GM23338 (cell line): ENCODE measurements around the gene UCN3. TPM values are rescaled to one million over a fixed set of nuclear protein-coding genes. Genes with fewer than 3 reads are reported as not detected.

Source experiments
- ATAC-seq: fragments of 200-7000 bp; cut with Tn5 transposase; 3 replicates; pipeline ENCODE4 v1.9.1; 2020
- DNase-seq: peaks from one replicate; pipeline ENCODE4 v3.0.0-alpha.2; 2015; ENCODE audit warnings: low spot score
- H2AFZ ChIP-seq: fragments of 200-600 bp; sonication (generic); 2 replicates; pipeline ENCODE4 v1.8.0; 2016; ENCODE audit warnings: antibody characterized with exemption, mild to moderate bottlenecking, moderate library complexity
- H3F3A ChIP-seq: fragments of 200-600 bp; sonication (generic); replicated peaks from 2 replicates; pipeline ENCODE4 v1.8.0; 2017; ENCODE audit warnings: antibody characterized with exemption, mixed run types, low read depth
- H3K27ac ChIP-seq: fragments of 200-600 bp; sonication (generic); 2 replicates; pipeline ENCODE4 v1.6.1; 2016; ENCODE audit warnings: low read depth
- H3K27me3 ChIP-seq: fragments of 200-600 bp; sonication (generic); 2 replicates; pipeline ENCODE4 v1.8.0; 2016; ENCODE audit warnings: mild to moderate bottlenecking, mixed run types, moderate library complexity; ENCODE audit not compliant: insufficient read depth
- H3K36me3 ChIP-seq: fragments of 200-600 bp; sonication (generic); 2 replicates; pipeline ENCODE4 v1.8.0; 2016; ENCODE audit warnings: mild to moderate bottlenecking; ENCODE audit not compliant: insufficient read depth
- H3K4me1 ChIP-seq: fragments of 200-600 bp; sonication (generic); 2 replicates; pipeline ENCODE4 v1.8.0; 2016; ENCODE audit warnings: mild to moderate bottlenecking, moderate library complexity; ENCODE audit not compliant: insufficient read depth
- H3K4me2 ChIP-seq: fragments of 200-600 bp; sonication (generic); 2 replicates; pipeline ENCODE4 v1.7.1; 2017; ENCODE audit warnings: mixed run types
- H3K4me3 ChIP-seq: fragments of 200-600 bp; sonication (generic); 2 replicates; pipeline ENCODE4 v1.6.1; 2016; ENCODE audit warnings: mixed run types
- H3K79me2 ChIP-seq: fragments of 200-600 bp; sonication (generic); replicated peaks from 2 replicates; pipeline ENCODE4 v1.8.0; 2017; ENCODE audit warnings: mild to moderate bottlenecking; ENCODE audit not compliant: insufficient read depth
- H3K9me2 ChIP-seq: fragments of 200-600 bp; sonication (generic); 2 replicates; pipeline ENCODE4 v1.8.0; 2017; ENCODE audit not compliant: insufficient read depth
- H4K20me1 ChIP-seq: fragments of 200-600 bp; sonication (generic); replicated peaks from 2 replicates; pipeline ENCODE4 v1.8.0; 2017; ENCODE audit warnings: mild to moderate bottlenecking; ENCODE audit not compliant: insufficient read depth
- H3K27ac Mint-ChIP-seq: 2 replicates; pipeline ENCODE4 v1.8.0; 2020; ENCODE audit warnings: inconsistent platforms, mild to moderate bottlenecking, moderate library complexity, mixed read lengths
- H3K27me3 Mint-ChIP-seq: 3 replicates; pipeline ENCODE4 v1.8.0; 2022; ENCODE audit warnings: low read depth, mild to moderate bottlenecking, moderate library complexity, mixed read lengths, inconsistent platforms; ENCODE audit not compliant: insufficient read depth, poor library complexity
- H3K36me3 Mint-ChIP-seq: 3 replicates; pipeline ENCODE4 v1.8.0; 2021; ENCODE audit warnings: low read depth, mild to moderate bottlenecking, inconsistent platforms, moderate library complexity, mixed read lengths
- H3K4me1 Mint-ChIP-seq: 3 replicates; pipeline ENCODE4 v1.8.0; 2020; ENCODE audit warnings: mild to moderate bottlenecking, inconsistent platforms, mixed read lengths
- H3K4me3 Mint-ChIP-seq: 3 replicates; pipeline ENCODE4 v1.8.0; 2021; ENCODE audit warnings: moderate library complexity, mild to moderate bottlenecking, inconsistent platforms, mixed read lengths
- H3K9me3 Mint-ChIP-seq: 3 replicates; pipeline ENCODE4 v1.8.0; 2020; ENCODE audit warnings: moderate library complexity, mild to moderate bottlenecking, inconsistent platforms, mixed read lengths
- EZH2 ChIP-seq: fragments of 200-600 bp; sonication (generic); IDR thresholded peaks from one replicate; pipeline ENCODE4 v1.8.0; 2017; ENCODE audit warnings: antibody characterized with exemption, mild to moderate bottlenecking, low read depth; ENCODE audit not compliant: unreplicated experiment
- JUNB ChIP-seq: IDR thresholded peaks from one replicate; pipeline ENCODE4 v1.6.1; 2016; ENCODE audit warnings: antibody characterized with exemption; ENCODE audit not compliant: unreplicated experiment
- NANOG ChIP-seq: IDR thresholded peaks from 2 replicates; pipeline ENCODE4 v1.6.1; 2016; ENCODE audit warnings: antibody characterized with exemption, borderline replicate concordance
- polyA plus RNA-seq: library from polyadenylated mRNA; unstranded; fragments of >200 nt; fragmentation: Nextera tagmentation; extraction: Ambion mirVana; gene quantifications from 2 replicates; pipeline ENCODE4 v1.2.1, GENCODE V29; 2016
- total RNA-seq: library from RNA; depleted of rRNA; stranded (reverse); fragments of >200 nt; shearing (Covaris generic); gene quantifications from 2 replicates; pipeline ENCODE4 v1.2.3, GENCODE V29; 2014
- TF ChIP-seq, protein P1 (sequence below): IDR thresholded peaks from one replicate; pipeline ENCODE4 v1.6.1; 2018; ENCODE audit warnings: antibody characterized with exemption; ENCODE audit not compliant: unreplicated experiment
- TF ChIP-seq, protein P2 (sequence below): fragments of 250-450 bp; sonication (Bioruptor Pico); IDR thresholded peaks from 2 replicates; pipeline ENCODE4 v1.5.0; 2020; ENCODE audit warnings: mild to moderate bottlenecking, moderate library complexity
- TF ChIP-seq, protein P3 (sequence below): IDR thresholded peaks from 2 replicates; pipeline ENCODE4 v1.6.1; 2016; ENCODE audit warnings: antibody characterized with exemption
- TF ChIP-seq, protein P4 (sequence below), 2 experiments: fragments of 200-600 bp in 1 of 2; sonication (generic) in 1 of 2; conservative IDR thresholded peaks; 2 replicates each; pipeline versions ENCODE4 v1.5.1 to v1.6.1; 2016 to 2017; ENCODE audit warnings: antibody characterized with exemption in 2 of 2, low read depth in 2 of 2, mild to moderate bottlenecking in 2 of 2, moderate library complexity in 1 of 2

Gene UCN3
- total and polyA plus RNA-seq, 2 experiments from 2014 or later, result not detected

DNA sequence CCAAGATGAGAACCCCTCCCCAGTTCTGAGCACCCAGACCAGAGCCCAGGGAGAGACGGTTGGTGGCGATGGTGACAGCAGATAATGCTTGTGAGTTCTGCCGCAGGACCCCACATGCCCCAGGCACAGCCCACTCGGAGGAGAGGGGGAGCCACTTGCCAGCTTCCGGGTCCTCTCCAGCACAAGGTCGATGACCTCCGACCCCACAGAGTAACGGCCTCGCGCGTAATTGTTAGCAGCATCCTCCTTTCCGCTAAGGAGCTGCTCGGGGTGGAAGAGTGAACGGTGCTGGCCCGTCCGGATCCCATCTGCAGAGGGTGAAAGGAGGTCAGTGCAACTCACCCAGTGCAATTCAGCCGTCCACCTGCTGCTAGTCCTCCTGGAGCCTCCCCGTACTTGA lies 30.4 kb downstream of the UCN3 start:
- Histone ChIP-seq H4K20me1 (no peaks in the 10 kb centered on the region), H3K79me2 (no peaks in the 10 kb centered on the region), H3K4me2 (no peak overlapping the region), H3K27ac (no peak overlapping the region), H3K4me3 (no peak overlapping the region), H3K4me1 (no peaks in the 10 kb centered on the region), H3K27me3 (no peaks in the 10 kb centered on the region), H2AFZ (no peak overlapping the region), H3K9me2 (peaks cover 4% of the 10 kb centered on the region; the same call in 1 of the 2 replicates), H3K36me3 (peaks cover 7% of the 10 kb centered on the region; the same call in 1 of the 2 replicates), H3F3A (no peaks in the 10 kb centered on the region)
- DNase-seq, result no peak
- peaks cover 38% of the 10 kb centered on the region for H3K9me3 Mint-ChIP-seq
- TF ChIP-seq, protein P1, sequence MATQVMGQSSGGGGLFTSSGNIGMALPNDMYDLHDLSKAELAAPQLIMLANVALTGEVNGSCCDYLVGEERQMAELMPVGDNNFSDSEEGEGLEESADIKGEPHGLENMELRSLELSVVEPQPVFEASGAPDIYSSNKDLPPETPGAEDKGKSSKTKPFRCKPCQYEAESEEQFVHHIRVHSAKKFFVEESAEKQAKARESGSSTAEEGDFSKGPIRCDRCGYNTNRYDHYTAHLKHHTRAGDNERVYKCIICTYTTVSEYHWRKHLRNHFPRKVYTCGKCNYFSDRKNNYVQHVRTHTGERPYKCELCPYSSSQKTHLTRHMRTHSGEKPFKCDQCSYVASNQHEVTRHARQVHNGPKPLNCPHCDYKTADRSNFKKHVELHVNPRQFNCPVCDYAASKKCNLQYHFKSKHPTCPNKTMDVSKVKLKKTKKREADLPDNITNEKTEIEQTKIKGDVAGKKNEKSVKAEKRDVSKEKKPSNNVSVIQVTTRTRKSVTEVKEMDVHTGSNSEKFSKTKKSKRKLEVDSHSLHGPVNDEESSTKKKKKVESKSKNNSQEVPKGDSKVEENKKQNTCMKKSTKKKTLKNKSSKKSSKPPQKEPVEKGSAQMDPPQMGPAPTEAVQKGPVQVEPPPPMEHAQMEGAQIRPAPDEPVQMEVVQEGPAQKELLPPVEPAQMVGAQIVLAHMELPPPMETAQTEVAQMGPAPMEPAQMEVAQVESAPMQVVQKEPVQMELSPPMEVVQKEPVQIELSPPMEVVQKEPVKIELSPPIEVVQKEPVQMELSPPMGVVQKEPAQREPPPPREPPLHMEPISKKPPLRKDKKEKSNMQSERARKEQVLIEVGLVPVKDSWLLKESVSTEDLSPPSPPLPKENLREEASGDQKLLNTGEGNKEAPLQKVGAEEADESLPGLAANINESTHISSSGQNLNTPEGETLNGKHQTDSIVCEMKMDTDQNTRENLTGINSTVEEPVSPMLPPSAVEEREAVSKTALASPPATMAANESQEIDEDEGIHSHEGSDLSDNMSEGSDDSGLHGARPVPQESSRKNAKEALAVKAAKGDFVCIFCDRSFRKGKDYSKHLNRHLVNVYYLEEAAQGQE, result no peak
- TF ChIP-seq JUNB, result no peak
- TF ChIP-seq, protein P2, sequence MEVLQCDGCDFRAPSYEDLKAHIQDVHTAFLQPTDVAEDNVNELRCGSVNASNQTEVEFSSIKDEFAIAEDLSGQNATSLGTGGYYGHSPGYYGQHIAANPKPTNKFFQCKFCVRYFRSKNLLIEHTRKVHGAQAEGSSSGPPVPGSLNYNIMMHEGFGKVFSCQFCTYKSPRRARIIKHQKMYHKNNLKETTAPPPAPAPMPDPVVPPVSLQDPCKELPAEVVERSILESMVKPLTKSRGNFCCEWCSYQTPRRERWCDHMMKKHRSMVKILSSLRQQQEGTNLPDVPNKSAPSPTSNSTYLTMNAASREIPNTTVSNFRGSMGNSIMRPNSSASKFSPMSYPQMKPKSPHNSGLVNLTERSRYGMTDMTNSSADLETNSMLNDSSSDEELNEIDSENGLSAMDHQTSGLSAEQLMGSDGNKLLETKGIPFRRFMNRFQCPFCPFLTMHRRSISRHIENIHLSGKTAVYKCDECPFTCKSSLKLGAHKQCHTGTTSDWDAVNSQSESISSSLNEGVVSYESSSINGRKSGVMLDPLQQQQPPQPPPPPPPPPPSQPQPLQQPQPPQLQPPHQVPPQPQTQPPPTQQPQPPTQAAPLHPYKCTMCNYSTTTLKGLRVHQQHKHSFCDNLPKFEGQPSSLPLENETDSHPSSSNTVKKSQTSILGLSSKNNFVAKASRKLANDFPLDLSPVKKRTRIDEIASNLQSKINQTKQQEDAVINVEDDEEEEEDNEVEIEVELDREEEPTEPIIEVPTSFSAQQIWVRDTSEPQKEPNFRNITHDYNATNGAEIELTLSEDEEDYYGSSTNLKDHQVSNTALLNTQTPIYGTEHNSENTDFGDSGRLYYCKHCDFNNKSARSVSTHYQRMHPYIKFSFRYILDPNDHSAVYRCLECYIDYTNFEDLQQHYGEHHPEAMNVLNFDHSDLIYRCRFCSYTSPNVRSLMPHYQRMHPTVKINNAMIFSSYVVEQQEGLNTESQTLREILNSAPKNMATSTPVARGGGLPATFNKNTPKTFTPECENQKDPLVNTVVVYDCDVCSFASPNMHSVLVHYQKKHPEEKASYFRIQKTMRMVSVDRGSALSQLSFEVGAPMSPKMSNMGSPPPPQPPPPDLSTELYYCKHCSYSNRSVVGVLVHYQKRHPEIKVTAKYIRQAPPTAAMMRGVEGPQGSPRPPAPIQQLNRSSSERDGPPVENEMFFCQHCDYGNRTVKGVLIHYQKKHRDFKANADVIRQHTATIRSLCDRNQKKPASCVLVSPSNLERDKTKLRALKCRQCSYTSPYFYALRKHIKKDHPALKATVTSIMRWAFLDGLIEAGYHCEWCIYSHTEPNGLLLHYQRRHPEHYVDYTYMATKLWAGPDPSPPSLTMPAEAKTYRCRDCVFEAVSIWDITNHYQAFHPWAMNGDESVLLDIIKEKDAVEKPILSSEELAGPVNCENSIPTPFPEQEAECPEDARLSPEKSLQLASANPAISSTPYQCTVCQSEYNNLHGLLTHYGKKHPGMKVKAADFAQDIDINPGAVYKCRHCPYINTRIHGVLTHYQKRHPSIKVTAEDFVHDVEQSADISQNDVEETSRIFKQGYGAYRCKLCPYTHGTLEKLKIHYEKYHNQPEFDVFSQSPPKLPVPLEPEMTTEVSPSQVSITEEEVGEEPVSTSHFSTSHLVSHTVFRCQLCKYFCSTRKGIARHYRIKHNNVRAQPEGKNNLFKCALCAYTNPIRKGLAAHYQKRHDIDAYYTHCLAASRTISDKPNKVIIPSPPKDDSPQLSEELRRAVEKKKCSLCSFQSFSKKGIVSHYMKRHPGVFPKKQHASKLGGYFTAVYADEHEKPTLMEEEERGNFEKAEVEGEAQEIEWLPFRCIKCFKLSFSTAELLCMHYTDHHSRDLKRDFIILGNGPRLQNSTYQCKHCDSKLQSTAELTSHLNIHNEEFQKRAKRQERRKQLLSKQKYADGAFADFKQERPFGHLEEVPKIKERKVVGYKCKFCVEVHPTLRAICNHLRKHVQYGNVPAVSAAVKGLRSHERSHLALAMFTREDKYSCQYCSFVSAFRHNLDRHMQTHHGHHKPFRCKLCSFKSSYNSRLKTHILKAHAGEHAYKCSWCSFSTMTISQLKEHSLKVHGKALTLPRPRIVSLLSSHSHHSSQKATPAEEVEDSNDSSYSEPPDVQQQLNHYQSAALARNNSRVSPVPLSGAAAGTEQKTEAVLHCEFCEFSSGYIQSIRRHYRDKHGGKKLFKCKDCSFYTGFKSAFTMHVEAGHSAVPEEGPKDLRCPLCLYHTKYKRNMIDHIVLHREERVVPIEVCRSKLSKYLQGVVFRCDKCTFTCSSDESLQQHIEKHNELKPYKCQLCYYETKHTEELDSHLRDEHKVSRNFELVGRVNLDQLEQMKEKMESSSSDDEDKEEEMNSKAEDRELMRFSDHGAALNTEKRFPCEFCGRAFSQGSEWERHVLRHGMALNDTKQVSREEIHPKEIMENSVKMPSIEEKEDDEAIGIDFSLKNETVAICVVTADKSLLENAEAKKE (CRISPR knock-in tag), result no peak
- no peak for TF ChIP-seq NANOG
- TF ChIP-seq, protein P3, sequence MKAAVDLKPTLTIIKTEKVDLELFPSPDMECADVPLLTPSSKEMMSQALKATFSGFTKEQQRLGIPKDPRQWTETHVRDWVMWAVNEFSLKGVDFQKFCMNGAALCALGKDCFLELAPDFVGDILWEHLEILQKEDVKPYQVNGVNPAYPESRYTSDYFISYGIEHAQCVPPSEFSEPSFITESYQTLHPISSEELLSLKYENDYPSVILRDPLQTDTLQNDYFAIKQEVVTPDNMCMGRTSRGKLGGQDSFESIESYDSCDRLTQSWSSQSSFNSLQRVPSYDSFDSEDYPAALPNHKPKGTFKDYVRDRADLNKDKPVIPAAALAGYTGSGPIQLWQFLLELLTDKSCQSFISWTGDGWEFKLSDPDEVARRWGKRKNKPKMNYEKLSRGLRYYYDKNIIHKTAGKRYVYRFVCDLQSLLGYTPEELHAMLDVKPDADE, result no peak
- no peak for TF ChIP-seq EZH2
- TF ChIP-seq, protein P4, sequence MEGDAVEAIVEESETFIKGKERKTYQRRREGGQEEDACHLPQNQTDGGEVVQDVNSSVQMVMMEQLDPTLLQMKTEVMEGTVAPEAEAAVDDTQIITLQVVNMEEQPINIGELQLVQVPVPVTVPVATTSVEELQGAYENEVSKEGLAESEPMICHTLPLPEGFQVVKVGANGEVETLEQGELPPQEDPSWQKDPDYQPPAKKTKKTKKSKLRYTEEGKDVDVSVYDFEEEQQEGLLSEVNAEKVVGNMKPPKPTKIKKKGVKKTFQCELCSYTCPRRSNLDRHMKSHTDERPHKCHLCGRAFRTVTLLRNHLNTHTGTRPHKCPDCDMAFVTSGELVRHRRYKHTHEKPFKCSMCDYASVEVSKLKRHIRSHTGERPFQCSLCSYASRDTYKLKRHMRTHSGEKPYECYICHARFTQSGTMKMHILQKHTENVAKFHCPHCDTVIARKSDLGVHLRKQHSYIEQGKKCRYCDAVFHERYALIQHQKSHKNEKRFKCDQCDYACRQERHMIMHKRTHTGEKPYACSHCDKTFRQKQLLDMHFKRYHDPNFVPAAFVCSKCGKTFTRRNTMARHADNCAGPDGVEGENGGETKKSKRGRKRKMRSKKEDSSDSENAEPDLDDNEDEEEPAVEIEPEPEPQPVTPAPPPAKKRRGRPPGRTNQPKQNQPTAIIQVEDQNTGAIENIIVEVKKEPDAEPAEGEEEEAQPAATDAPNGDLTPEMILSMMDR (conservative IDR thresholded peaks at IDR 0.05; ENCODE audit: low read depth in 2 of 2), result no peak
- ATAC-seq, result no peak
- H3K4me1 Mint-ChIP-seq, result peaks cover 5% of the 10 kb centered on the region
- no peak overlapping the region for H3K27ac Mint-ChIP-seq
- no peak overlapping the region for H3K4me3 Mint-ChIP-seq
- peaks cover 8% of the 10 kb centered on the region for H3K27me3 Mint-ChIP-seq
- H3K36me3 Mint-ChIP-seq, result peaks cover 27% of the 10 kb centered on the region; the same call in 2 of the 3 replicates
